CD4-positive, alpha-beta T cell (primary cell): Measurements from ENCODE around the gene DAPK1. TPM values are rescaled to one million over a fixed set of nuclear protein-coding genes. Genes with fewer than 3 reads are reported as not detected.
A peak's percentile ranks its signal among the peaks of the same experiment; 100 is the strongest.

Experiments used
- ATAC-seq: fragments of 200-7000 bp; cut with Tn5 transposase; one replicate; pipeline ENCODE4 v1.10.0; 2022; ENCODE audit warnings: mild to moderate bottlenecking; ENCODE audit not compliant: poor library complexity
- CTCF ChIA-PET: fragments of 350-600 bp; sonication (Branson Sonifier 250); formaldehyde crosslinking; loops from one replicate; lab custom pipeline; 2021; ENCODE audit warnings: antibody characterized with exemption, inconsistent platforms; lab: Charles Lee
- POLR2A ChIA-PET: fragments of 350-600 bp; sonication (Branson Sonifier 250); formaldehyde crosslinking; loops from one replicate; lab custom pipeline; 2021; ENCODE audit warnings: antibody characterized with exemption, inconsistent platforms; lab: Charles Lee
- DNase-seq, 14 experiments: peaks; one replicate each; pipeline ENCODE4 v3.0.0-alpha.2; 2013 to 2020; ENCODE audit warnings: mixed read lengths in 2 of 14
- H3K27ac ChIP-seq, 2 donors: one replicate each; pipeline versions ENCODE4 v1.5.1 to v1.7.0; 2013; ENCODE audit warnings: low read length in 2 of 2, low read depth in 1 of 2, mild to moderate bottlenecking in 1 of 2
- H3K27me3 ChIP-seq, 2 experiments: 1 replicate in 1 of 2; 2 replicates in 1 of 2; pipeline versions ENCODE4 v1.6.1 to v1.7.0; 2013; ENCODE audit warnings: low read length in 2 of 2, control low read depth in 1 of 2, mild to moderate bottlenecking in 1 of 2, moderate library complexity in 1 of 2; ENCODE audit not compliant: insufficient read depth in 2 of 2, control insufficient read depth in 1 of 2
- H3K36me3 ChIP-seq: one replicate; pipeline ENCODE4 v1.6.1; 2013; ENCODE audit warnings: low read length, control low read depth; ENCODE audit not compliant: insufficient read depth
- H3K4me1 ChIP-seq: one replicate; pipeline ENCODE4 v1.6.1; 2013; ENCODE audit warnings: low read length, control low read depth; ENCODE audit not compliant: insufficient read depth
- H3K4me3 ChIP-seq: one replicate; pipeline ENCODE4 v1.5.1; 2013; ENCODE audit warnings: mild to moderate bottlenecking, low read length, moderate library complexity
- H3K9me3 ChIP-seq, 2 experiments: 1 replicate in 1 of 2; 2 replicates in 1 of 2; pipeline versions ENCODE4 v1.6.1 to v1.7.0; 2013; ENCODE audit warnings: low read length in 2 of 2, mild to moderate bottlenecking in 2 of 2, control low read depth in 1 of 2, moderate library complexity in 1 of 2; ENCODE audit not compliant: control insufficient read depth in 1 of 2, insufficient read depth in 1 of 2
- H3K27ac Mint-ChIP-seq: one replicate; pipeline ENCODE4 v1.8.0; 2020; ENCODE audit warnings: mixed read lengths
- H3K27me3 Mint-ChIP-seq: one replicate; pipeline ENCODE4 v1.8.0; 2021; ENCODE audit warnings: mixed read lengths
- H3K36me3 Mint-ChIP-seq: one replicate; pipeline ENCODE4 v1.8.0; 2021; ENCODE audit warnings: low read depth, mixed read lengths
- H3K4me1 Mint-ChIP-seq: one replicate; pipeline ENCODE4 v1.8.0; 2021; ENCODE audit warnings: low read depth, mixed read lengths
- H3K4me3 Mint-ChIP-seq: one replicate; pipeline ENCODE4 v1.8.0; 2020; ENCODE audit warnings: mild to moderate bottlenecking, mixed read lengths
- H3K9me3 Mint-ChIP-seq: one replicate; pipeline ENCODE4 v1.8.0; 2020; ENCODE audit warnings: mixed read lengths
- CTCF ChIP-seq: fragments of 200-600 bp; IDR thresholded peaks from one replicate; pipeline ENCODE4 v1.8.0; 2022; ENCODE audit warnings: antibody characterized with exemption, mild to moderate bottlenecking
- intact Hi-C, 2 experiments: fragments of 100-400 bp; cut with DNase I in 1 of 2; cut with micrococcal nuclease in 1 of 2; formaldehyde crosslinking; loops; one replicate each; pipeline versions ENCODE4 v1.15.1 to v1.9.0; 2023 to 2025; cut with DNase I, micrococcal nuclease
- total RNA-seq, 174 experiments: library from RNA in 2 of 174; stranded (reverse) in 2 of 174; gene quantifications; one replicate each; pipeline ENCODE4 v1.2.3 and lab custom pipeline; 2021 to 2026

DAPK1 gene
- total RNA-seq, 2 experiments from 2014 or later: 2.7 TPM

GRCh38 chr9:87551772-87552217 lies 54.1 kb downstream of the DAPK1 start:
- TF ChIP-seq CTCF: no peak
- no peaks in the 10 kb centered on the region for H3K4me1 ChIP-seq
- H3K9me3 ChIP-seq: peaks cover 0 to 5% of the 10 kb centered on the region in 2 experiments
- H3K4me3 ChIP-seq: no peak overlapping the region
- ChIA-PET POLR2A (no interaction called here), CTCF (no interaction called here)
- H3K36me3 ChIP-seq: no peaks in the 10 kb centered on the region
- Mint-ChIP-seq H3K4me3 (no peak overlapping the region), H3K27me3 (peaks cover 6% of the 10 kb centered on the region), H3K4me1 (peaks cover 6% of the 10 kb centered on the region), H3K9me3 (no peaks in the 10 kb centered on the region), H3K36me3 (no peaks in the 10 kb centered on the region), H3K27ac (peak overlapping the region; percentile 35)
- intact Hi-C loops: no loop called here
- ATAC-seq (peak; percentile 57), DNase-seq (peak in 1 of 14 experiments; percentile 13)
- peaks cover 0 to 5% of the 10 kb centered on the region in 2 experiments for H3K27me3 ChIP-seq
- no peak overlapping the region for H3K27ac ChIP-seq

- Mint-ChIP-seq H3K9me3 (no peaks in the 10 kb centered on the region), H3K27ac (no peak overlapping the region), H3K27me3 (peaks cover 6% of the 10 kb centered on the region), H3K4me3 (no peak overlapping the region), H3K4me1 (peaks cover 6% of the 10 kb centered on the region), H3K36me3 (no peaks in the 10 kb centered on the region)
- no peak for ATAC-seq
- CTCF ChIA-PET: no interaction called here
- H3K9me3 ChIP-seq: peaks cover 0 to 5% of the 10 kb centered on the region in 2 experiments
- H3K4me1 ChIP-seq: no peaks in the 10 kb centered on the region
- H3K27me3 ChIP-seq: peaks cover 0 to 5% of the 10 kb centered on the region in 2 experiments
- intact Hi-C loops: no loop called here
- TF ChIP-seq CTCF: no peak
- H3K36me3 ChIP-seq: no peaks in the 10 kb centered on the region
- no peak overlapping the region for H3K4me3 ChIP-seq
- DNase-seq: no peak
- POLR2A ChIA-PET: no interaction called here
- no peak overlapping the region for H3K27ac ChIP-seq
Observed at GRCh38 chr9:87554171-87554910, 56.7 kb downstream of the DAPK1 start.

GRCh38 chr9:87554976-87555375 lies 57.3 kb downstream of the DAPK1 start:
- Mint-ChIP-seq H3K27me3 (peaks cover 6% of the 10 kb centered on the region), H3K4me3 (no peak overlapping the region), H3K9me3 (no peaks in the 10 kb centered on the region), H3K4me1 (peaks cover 6% of the 10 kb centered on the region), H3K36me3 (no peaks in the 10 kb centered on the region), H3K27ac (no peak overlapping the region)
- Histone ChIP-seq H3K4me3 (no peak overlapping the region), H3K4me1 (no peaks in the 10 kb centered on the region), H3K27me3 (peaks cover 0 to 5% of the 10 kb centered on the region in 2 experiments), H3K36me3 (no peaks in the 10 kb centered on the region), H3K27ac (no peak overlapping the region), H3K9me3 (peaks cover 0 to 5% of the 10 kb centered on the region in 2 experiments)
- DNase-seq (peak in 2 of 14 experiments; percentile 47 to 60), ATAC-seq (no peak)
- intact Hi-C loops: no loop called here
- TF ChIP-seq CTCF: no peak
- ChIA-PET CTCF (no interaction called here), POLR2A (no interaction called here)
